K562 (cell line): ENCODE data around the gene ZMYND8. TPM values are rescaled to one million over a fixed set of nuclear protein-coding genes. Genes with fewer than 3 reads are reported as not detected.

Experiments
- ATAC-seq: fragments of 200-7000 bp; cut with Tn5 transposase; 3 replicates; pipeline ENCODE4 v1.9.1; 2020; ENCODE audit warnings: moderate library complexity
- BruUV-seq: library from RNA; stranded (reverse); fragments of 400-500 nt; replicated peaks from 2 replicates; lab custom pipeline; 2021; lab: Mats Ljungman, UMichigan
- CTCF ChIA-PET: fragments of 300-600 bp; formaldehyde crosslinking; extraction: SDS; loops from one replicate; lab custom pipeline; 2021; ENCODE audit warnings: low intra/inter-chr PET ratio; lab: Yijun Ruan, JAX
- POLR2A ChIA-PET: fragments of 300-600, 350-650 bp; sonication (Branson Sonifier 250); formaldehyde crosslinking; extraction: SDS; loops from one replicate; lab custom pipeline; 2021; ENCODE audit warnings: antibody characterized with exemption, inconsistent platforms; lab: Yijun Ruan, JAX
- DNase-seq, 4 experiments: peaks; one replicate each; pipeline versions ENCODE4 v3.0.0 to v3.0.0-alpha.2; 2011 to 2018; ENCODE audit warnings: low spot score in 3 of 4, mixed read lengths in 3 of 4; ENCODE audit errors: extremely low read depth in 1 of 4
- FAIRE-seq: peaks from 2 replicates; lab custom pipeline; 2011; peaks lifted over from hg19 to GRCh38; lab: Jason Lieb, UNC
- H2AFZ ChIP-seq: 2 replicates; pipeline ENCODE4 v1.6.0; 2011; ENCODE audit warnings: low read depth, low read length, control low read depth, inconsistent platforms
- H3K27ac ChIP-seq: fragments of 200-600 bp; 3 replicates; pipeline ENCODE4 v1.8.0; 2011; ENCODE audit warnings: low read depth, mild to moderate bottlenecking, control low read depth, inconsistent platforms, low read length, moderate library complexity, mixed read lengths; ENCODE audit errors: extremely low read depth
- H3K27me3 ChIP-seq, 2 experiments: fragments of 300-600 bp in 1 of 2; 2 replicates in 1 of 2; 3 replicates in 1 of 2; pipeline versions ENCODE4 v1.6.0 to v1.8.0; 2011; ENCODE audit warnings: inconsistent platforms in 2 of 2, low read length in 2 of 2, mild to moderate bottlenecking in 1 of 2, mixed read lengths in 1 of 2, moderate library complexity in 1 of 2; ENCODE audit not compliant: control insufficient read depth in 2 of 2, insufficient read depth in 2 of 2
- H3K36me3 ChIP-seq: fragments of 300-600 bp; 3 replicates; pipeline ENCODE4 v1.8.0; 2011; ENCODE audit warnings: mild to moderate bottlenecking, low read length, inconsistent platforms; ENCODE audit not compliant: control insufficient read depth, insufficient read depth
- H3K4me1 ChIP-seq, 2 experiments: fragments of 200-600 bp in 1 of 2; replicated peaks in 1 of 2; 2 replicates in 1 of 2; 3 replicates in 1 of 2; pipeline versions ENCODE4 v1.5.1 to v1.8.0; 2011; ENCODE audit warnings: inconsistent platforms in 2 of 2, low read length in 2 of 2, mild to moderate bottlenecking in 1 of 2, mixed read lengths in 1 of 2, moderate library complexity in 1 of 2; ENCODE audit not compliant: control insufficient read depth in 2 of 2, insufficient read depth in 2 of 2
- H3K4me2 ChIP-seq: 2 replicates; pipeline ENCODE4 v1.6.1; 2011; ENCODE audit warnings: low read length, control low read depth, inconsistent platforms, mixed read lengths; ENCODE audit not compliant: insufficient read depth
- H3K4me3 ChIP-seq: fragments of 200-600 bp; sonication (generic), shearing (Covaris generic); 2 replicates; pipeline ENCODE4 v1.5.1; 2016; ENCODE audit warnings: control low read depth, inconsistent platforms
- H3K79me2 ChIP-seq: fragments of 200-600 bp; 3 replicates; pipeline ENCODE4 v1.8.0; 2011; ENCODE audit warnings: low read length, inconsistent platforms; ENCODE audit not compliant: control insufficient read depth, insufficient read depth
- H3K9ac ChIP-seq, 2 experiments: 2 replicates each; pipeline versions ENCODE4 v1.6.0 to v1.6.1; 2011; ENCODE audit warnings: low read depth in 2 of 2, low read length in 2 of 2, control low read depth in 1 of 2, inconsistent platforms in 1 of 2, mild to moderate bottlenecking in 1 of 2, mixed read lengths in 1 of 2; ENCODE audit not compliant: insufficient read depth in 1 of 2
- H3K9me1 ChIP-seq: one replicate; pipeline ENCODE4 v1.6.0; 2011; ENCODE audit warnings: inconsistent platforms, mild to moderate bottlenecking, low read length, moderate library complexity; ENCODE audit not compliant: control insufficient read depth, insufficient read depth
- H3K9me3 ChIP-seq: replicated peaks from 2 replicates; pipeline ENCODE4 v1.5.1; 2011; ENCODE audit warnings: low read depth, low read length, inconsistent platforms; ENCODE audit not compliant: control insufficient read depth, insufficient read depth
- H4K20me1 ChIP-seq: replicated peaks from 2 replicates; pipeline ENCODE4 v1.6.1; 2011; ENCODE audit warnings: low read length, inconsistent platforms, mixed read lengths; ENCODE audit not compliant: control insufficient read depth, insufficient read depth
- MEIS2 ChIP-seq: fragments of 450-650 bp; IDR thresholded peaks from 2 replicates; pipeline ENCODE4 v1.6.1; 2014; ENCODE audit warnings: mild to moderate bottlenecking; ENCODE audit not compliant: partially characterized antibody
- MYNN ChIP-seq, 2 experiments: sonication (generic); formaldehyde crosslinking in 1 of 2; IDR thresholded peaks; 2 replicates each; pipeline versions ENCODE4 v1.5.0 to v1.6.1; 2016 to 2020; ENCODE audit warnings: antibody characterized with exemption in 1 of 2, missing genetic modification reagents in 1 of 2
- NCOA6 ChIP-seq: fragments of 450-650 bp; IDR thresholded peaks from 2 replicates; pipeline ENCODE4 v1.6.1; 2017; ENCODE audit warnings: mild to moderate bottlenecking
- POLR2AphosphoS5 ChIP-seq: IDR thresholded peaks from 2 replicates; pipeline ENCODE4 v1.6.1; 2011; ENCODE audit warnings: mild to moderate bottlenecking, low read depth, low read length, moderate library complexity; ENCODE audit not compliant: control insufficient read depth, insufficient read depth
- POLR2G ChIP-seq: fragments of 200-400 bp; formaldehyde crosslinking; IDR thresholded peaks from 2 replicates; pipeline ENCODE4 v1.6.1; 2017; ENCODE audit warnings: low read depth, mild to moderate bottlenecking, antibody characterized with exemption, low read length, moderate library complexity
- RBM22 ChIP-seq: fragments of 200-400 bp; formaldehyde crosslinking; IDR thresholded peaks from 2 replicates; pipeline ENCODE4 v1.6.1; 2018; ENCODE audit warnings: low read length, low read depth; ENCODE audit not compliant: poor library complexity, severe bottlenecking
- RCOR1 ChIP-seq, 2 experiments: IDR thresholded peaks; 2 replicates each; pipeline ENCODE4 v1.6.1; 2012; ENCODE audit warnings: low read depth in 2 of 2, low read length in 2 of 2, borderline replicate concordance in 1 of 2, improper control_type of control experiment in 1 of 2
- SUPT5H ChIP-seq: fragments of 450-650 bp; IDR thresholded peaks from 2 replicates; pipeline ENCODE4 v1.6.1; 2016
- TRIM24 ChIP-seq, 2 experiments: fragments of 450-650 bp; IDR thresholded peaks; 2 replicates each; pipeline ENCODE4 v1.6.1; 2016
- XRCC4 ChIP-seq: IDR thresholded peaks from one replicate; pipeline ENCODE4 v1.6.1; 2011; ENCODE audit not compliant: insufficient read depth, insufficient read length; ENCODE audit errors: extremely low read depth
- ZNF408 ChIP-seq: fragments of 250-450 bp; sonication (Bioruptor Pico); IDR thresholded peaks from 2 replicates; pipeline ENCODE4 v1.4.0; 2020; ENCODE audit warnings: low read depth, mild to moderate bottlenecking, moderate library complexity
- WGBS: fragments of 100-300 bp; shearing (Covaris generic); methylation state at CpG from one replicate; pipeline ENCODE4 v1.1.6; 2016; ENCODE audit warnings: low coverage, mixed read lengths; ENCODE audit not compliant: insufficient coverage; ENCODE audit errors: missing lambda C conversion rate; 5-methylcytosine and 5-hydroxymethylcytosine counted together
- in situ Hi-C: fragments of 300-500 bp; cut with MboI; formaldehyde crosslinking; loops from 4 replicates; pipeline ENCODE4 v1.15.0; 2018; ENCODE audit warnings: inconsistent platforms, mixed read lengths
- intact Hi-C: fragments of 100-400 bp; cut with micrococcal nuclease; formaldehyde crosslinking; loops from 2 replicates; pipeline ENCODE4 v1.14.2; 2022
- polyA plus RNA-seq, 8 experiments: library from polyadenylated mRNA; depleted of rRNA in 4 of 8; stranded (reverse) in 5 of 8; unstranded in 3 of 8; fragments of >200 nt; fragmentation: Nextera tagmentation in 2 of 8; fragmentation: Illumina TruSeq in 1 of 8; extraction: Ambion mirVana in 2 of 8; extraction: Trizol in 1 of 8; gene quantifications; 2 replicates each; pipeline versions ENCODE4 v1.2.1 to v1.2.3, GENCODE V29; 2011 to 2014; ENCODE audit warnings: inconsistent platforms in 1 of 8, missing spikeins in 1 of 8
- total RNA-seq, 7 experiments: library from RNA; depleted of rRNA in 6 of 7; stranded (reverse); fragments of >200 nt in 6 of 7; fragmentation: Illumina TruSeq in 2 of 7; extraction: Trizol in 2 of 7; gene quantifications; 2 replicates each; pipeline versions ENCODE4 v1.2.1 to v1.2.3, GENCODE V29; 2011 to 2021; ENCODE audit warnings: low replicate concordance in 1 of 7
- TF ChIP-seq, protein P1 (sequence below), 3 experiments: fragments of 200-800 bp in 1 of 3; fragments of 250-450 bp in 1 of 3; fragments of 450-650 bp in 1 of 3; sonication (Bioruptor Pico) in 1 of 3; sonication (Bioruptor generic) in 1 of 3; formaldehyde crosslinking in 1 of 3; IDR thresholded peaks; 2 replicates each; pipeline versions ENCODE4 v1.6.1 to v1.8.0; 2016 to 2022; ENCODE audit warnings: mild to moderate bottlenecking in 2 of 3, missing genetic modification characterization in 2 of 3, missing compliant biosample characterization in 1 of 3, moderate library complexity in 1 of 3
- TF ChIP-seq, protein P2 (sequence below): sonication (generic); formaldehyde crosslinking; IDR thresholded peaks from 2 replicates; pipeline ENCODE4 v1.8.0; 2022; ENCODE audit warnings: mild to moderate bottlenecking, missing genetic modification reagents, borderline replicate concordance

Gene ZMYND8
- total and polyA plus RNA-seq, 9 of the 15 experiments (the other 6 are each of a cell fraction or from before 2014, with no cell fraction given): 31.8 to 148 (median 71.9) TPM

DNA sequence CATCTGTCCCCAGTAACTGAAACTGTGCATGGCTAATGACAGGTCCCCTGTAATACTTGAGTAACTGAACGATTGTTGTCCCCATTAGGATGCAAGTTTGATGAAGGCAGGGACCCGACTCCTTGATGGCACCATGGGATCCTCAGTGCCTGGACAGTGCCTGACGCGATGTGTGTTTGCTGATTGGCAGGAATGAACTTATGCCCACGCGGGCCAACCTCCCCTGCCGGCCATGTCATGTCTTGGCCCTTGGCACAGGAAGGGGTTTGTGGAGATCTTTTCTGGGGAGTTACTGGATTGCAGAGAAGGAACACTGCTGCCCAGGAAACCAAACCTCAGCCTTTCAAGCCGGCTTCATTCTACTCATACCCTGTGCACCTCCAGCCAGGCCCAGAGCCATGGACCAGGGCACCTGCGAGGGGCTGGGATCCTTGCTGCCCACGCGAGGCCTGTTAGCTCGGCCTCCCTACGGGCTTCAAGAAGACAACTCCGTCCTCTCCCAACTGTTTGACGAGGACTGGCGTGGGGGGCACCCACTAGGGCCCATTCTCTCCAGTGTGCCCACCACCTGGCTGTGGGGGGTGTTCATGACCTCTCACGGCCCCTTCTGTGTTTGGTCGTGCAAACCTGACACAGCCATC lies 147.8 kb downstream of the ZMYND8 start:
- FAIRE-seq (no peak), DNase-seq (no peak), ATAC-seq (no peak)
- H3K4me2 ChIP-seq: no peak overlapping the region
- H2AFZ ChIP-seq: no peak overlapping the region
- intact Hi-C loops: no loop called here
- H3K4me1 ChIP-seq: peaks cover 5 to 8% of the 10 kb centered on the region in 2 experiments; a peak in 2 of 5 replicates
- in situ Hi-C loops: loop anchor here (10.0 kb wide), 1 partner anchor 416 kb away; no protein-coding TSS in a partner anchor
- peaks cover 16% of the 10 kb centered on the region; the same call in 2 of the 3 replicates for H3K79me2 ChIP-seq
- H4K20me1 ChIP-seq: 0 out of 2 replicates have a peak, but pooled peaks cover 21% of the 10 kb centered on the region
- POLR2A ChIA-PET: interaction anchor here (1.0 to 2.8 kb wide), 3 partner anchors 10 to 175 kb away, joined by 4 to 12 read pairs (median 6); no protein-coding TSS in a partner anchor
- H3K27me3 ChIP-seq: no peaks in the 10 kb centered on the region
- no peaks in the 10 kb centered on the region for H3K9me1 ChIP-seq
- peak overlapping the region in 1 of 2 experiments; percentile 31; a peak in 1 of 4 replicates for H3K9ac ChIP-seq
- peaks cover 55% of the 10 kb centered on the region for H3K36me3 ChIP-seq
- H3K4me3 ChIP-seq: no peak overlapping the region
- H3K27ac ChIP-seq: no peak overlapping the region
- no peaks in the 10 kb centered on the region for H3K9me3 ChIP-seq
- 93% methylated on average over 18 of the region's 18 CpGs for whole genome bisulfite sequencing
- no TSS peak for BruUV-seq
- CTCF ChIA-PET: no interaction called here
- peak; percentile 75 for TF ChIP-seq POLR2G
- TF ChIP-seq ZNF408: no peak
- TF ChIP-seq NCOA6: no peak
- peak; percentile 65; the same call in 1 of the 2 replicates for TF ChIP-seq MYNN (IDR thresholded peaks at IDR 0.05)
- no peak for TF ChIP-seq MYNN (CRISPR knock-in tag; IDR thresholded peaks at IDR 0.05)
- TF ChIP-seq MEIS2: no peak
- TF ChIP-seq POLR2AphosphoS5: peak; percentile 76
- TF ChIP-seq, protein P1, sequence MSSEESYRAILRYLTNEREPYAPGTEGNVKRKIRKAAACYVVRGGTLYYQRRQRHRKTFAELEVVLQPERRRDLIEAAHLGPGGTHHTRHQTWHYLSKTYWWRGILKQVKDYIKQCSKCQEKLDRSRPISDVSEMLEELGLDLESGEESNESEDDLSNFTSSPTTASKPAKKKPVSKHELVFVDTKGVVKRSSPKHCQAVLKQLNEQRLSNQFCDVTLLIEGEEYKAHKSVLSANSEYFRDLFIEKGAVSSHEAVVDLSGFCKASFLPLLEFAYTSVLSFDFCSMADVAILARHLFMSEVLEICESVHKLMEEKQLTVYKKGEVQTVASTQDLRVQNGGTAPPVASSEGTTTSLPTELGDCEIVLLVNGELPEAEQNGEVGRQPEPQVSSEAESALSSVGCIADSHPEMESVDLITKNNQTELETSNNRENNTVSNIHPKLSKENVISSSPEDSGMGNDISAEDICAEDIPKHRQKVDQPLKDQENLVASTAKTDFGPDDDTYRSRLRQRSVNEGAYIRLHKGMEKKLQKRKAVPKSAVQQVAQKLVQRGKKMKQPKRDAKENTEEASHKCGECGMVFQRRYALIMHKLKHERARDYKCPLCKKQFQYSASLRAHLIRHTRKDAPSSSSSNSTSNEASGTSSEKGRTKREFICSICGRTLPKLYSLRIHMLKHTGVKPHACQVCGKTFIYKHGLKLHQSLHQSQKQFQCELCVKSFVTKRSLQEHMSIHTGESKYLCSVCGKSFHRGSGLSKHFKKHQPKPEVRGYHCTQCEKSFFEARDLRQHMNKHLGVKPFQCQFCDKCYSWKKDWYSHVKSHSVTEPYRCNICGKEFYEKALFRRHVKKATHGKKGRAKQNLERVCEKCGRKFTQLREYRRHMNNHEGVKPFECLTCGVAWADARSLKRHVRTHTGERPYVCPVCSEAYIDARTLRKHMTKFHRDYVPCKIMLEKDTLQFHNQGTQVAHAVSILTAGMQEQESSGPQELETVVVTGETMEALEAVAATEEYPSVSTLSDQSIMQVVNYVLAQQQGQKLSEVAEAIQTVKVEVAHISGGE (CRISPR knock-in tag; IDR thresholded peaks at IDR 0.05): peak in 1 of 3 experiments; percentile 61; a peak in 2 of 6 replicates
- no peak for TF ChIP-seq XRCC4
- no peak for TF ChIP-seq TRIM24 (IDR thresholded peaks at IDR 0.05)
- TF ChIP-seq, protein P2, sequence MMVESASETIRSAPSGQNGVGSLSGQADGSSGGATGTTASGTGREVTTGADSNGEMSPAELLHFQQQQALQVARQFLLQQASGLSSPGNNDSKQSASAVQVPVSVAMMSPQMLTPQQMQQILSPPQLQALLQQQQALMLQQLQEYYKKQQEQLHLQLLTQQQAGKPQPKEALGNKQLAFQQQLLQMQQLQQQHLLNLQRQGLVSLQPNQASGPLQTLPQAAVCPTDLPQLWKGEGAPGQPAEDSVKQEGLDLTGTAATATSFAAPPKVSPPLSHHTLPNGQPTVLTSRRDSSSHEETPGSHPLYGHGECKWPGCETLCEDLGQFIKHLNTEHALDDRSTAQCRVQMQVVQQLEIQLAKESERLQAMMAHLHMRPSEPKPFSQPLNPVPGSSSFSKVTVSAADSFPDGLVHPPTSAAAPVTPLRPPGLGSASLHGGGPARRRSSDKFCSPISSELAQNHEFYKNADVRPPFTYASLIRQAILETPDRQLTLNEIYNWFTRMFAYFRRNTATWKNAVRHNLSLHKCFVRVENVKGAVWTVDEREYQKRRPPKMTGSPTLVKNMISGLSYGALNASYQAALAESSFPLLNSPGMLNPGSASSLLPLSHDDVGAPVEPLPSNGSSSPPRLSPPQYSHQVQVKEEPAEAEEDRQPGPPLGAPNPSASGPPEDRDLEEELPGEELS (CRISPR knock-in tag): no peak
- no peak for TF ChIP-seq RCOR1 (IDR thresholded peaks at IDR 0.05; ENCODE audit: borderline replicate concordance in 1 of 2, low read depth in 2 of 2, low read length in 2 of 2)
- TF ChIP-seq RBM22: peak; percentile 96
- peak; percentile 70; the same call in 1 of the 2 replicates for TF ChIP-seq SUPT5H
